ENCODE results near the gene HES4.
A peak's percentile ranks its signal among the peaks of the same experiment; 100 is the strongest.

GRCh38 chr1:1000357-1001056, 610 bp upstream of the HES4 start:
- peak; percentile 99 for TF ChIP-seq ZBTB7A (IDR thresholded peaks at IDR 0.05; ENCODE audit: low read depth)
- peak; percentile 98 for TF ChIP-seq MAX (IDR thresholded peaks at IDR 0.05)
- no peak for TF ChIP-seq RAD21 (IDR thresholded peaks at IDR 0.05; ENCODE audit: low read depth)
- TF ChIP-seq REST (IDR thresholded peaks at IDR 0.05; ENCODE audit: low read depth) = no peak
- TF ChIP-seq TAF1 (IDR thresholded peaks at IDR 0.05; ENCODE audit: low read depth) = no peak
- TF ChIP-seq CEBPB (IDR thresholded peaks at IDR 0.05) = peak; percentile 84
